Mammary epithelial cell (primary cell): ENCODE results near the gene FBXL7.

Source experiments
- EZH2 ChIP-seq: IDR thresholded peaks from 2 replicates; pipeline ENCODE4 v1.6.1; 2012; ENCODE audit warnings: low read length, inconsistent platforms, borderline replicate concordance
- TF ChIP-seq, protein P1 (sequence below), 2 donors: IDR thresholded peaks in 1 of 2; conservative IDR thresholded peaks in 1 of 2; 2 replicates each; pipeline ENCODE4 v1.5.1; 2011 to 2012; ENCODE audit warnings: inconsistent platforms in 2 of 2, low read length in 2 of 2, mild to moderate bottlenecking in 2 of 2, control low read depth in 1 of 2, low read depth in 1 of 2; ENCODE audit not compliant: insufficient read depth in 1 of 2; ENCODE audit errors: extremely low read depth in 1 of 2

DNA sequence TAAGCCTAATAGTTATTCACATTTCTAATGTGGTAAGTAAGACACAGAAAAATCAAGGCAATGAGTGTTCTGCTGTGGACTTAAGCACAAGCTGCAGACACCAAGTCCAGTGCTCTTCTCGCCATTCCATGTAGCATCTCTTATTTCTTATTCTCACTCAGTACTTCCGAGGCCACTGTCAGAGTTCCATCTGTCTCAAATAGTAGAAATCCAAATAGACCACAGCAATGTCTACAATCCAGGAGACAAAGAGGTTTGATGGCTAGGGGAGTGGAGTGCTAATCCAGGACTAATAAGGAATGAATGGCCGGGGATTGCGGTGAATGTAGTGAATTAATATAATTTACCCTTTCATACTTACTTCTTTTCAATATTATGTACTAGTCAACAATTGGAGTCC is 147.3 kb downstream of the FBXL7 start:
- no peak for TF ChIP-seq EZH2
- TF ChIP-seq, protein P1, sequence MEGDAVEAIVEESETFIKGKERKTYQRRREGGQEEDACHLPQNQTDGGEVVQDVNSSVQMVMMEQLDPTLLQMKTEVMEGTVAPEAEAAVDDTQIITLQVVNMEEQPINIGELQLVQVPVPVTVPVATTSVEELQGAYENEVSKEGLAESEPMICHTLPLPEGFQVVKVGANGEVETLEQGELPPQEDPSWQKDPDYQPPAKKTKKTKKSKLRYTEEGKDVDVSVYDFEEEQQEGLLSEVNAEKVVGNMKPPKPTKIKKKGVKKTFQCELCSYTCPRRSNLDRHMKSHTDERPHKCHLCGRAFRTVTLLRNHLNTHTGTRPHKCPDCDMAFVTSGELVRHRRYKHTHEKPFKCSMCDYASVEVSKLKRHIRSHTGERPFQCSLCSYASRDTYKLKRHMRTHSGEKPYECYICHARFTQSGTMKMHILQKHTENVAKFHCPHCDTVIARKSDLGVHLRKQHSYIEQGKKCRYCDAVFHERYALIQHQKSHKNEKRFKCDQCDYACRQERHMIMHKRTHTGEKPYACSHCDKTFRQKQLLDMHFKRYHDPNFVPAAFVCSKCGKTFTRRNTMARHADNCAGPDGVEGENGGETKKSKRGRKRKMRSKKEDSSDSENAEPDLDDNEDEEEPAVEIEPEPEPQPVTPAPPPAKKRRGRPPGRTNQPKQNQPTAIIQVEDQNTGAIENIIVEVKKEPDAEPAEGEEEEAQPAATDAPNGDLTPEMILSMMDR (conservative IDR thresholded peaks at IDR 0.05 in 1 of 2, IDR thresholded peaks at IDR 0.05 in 1 of 2; ENCODE audit: extremely low read depth in 1 of 2, insufficient read depth in 1 of 2, low read depth in 1 of 2, low read length in 2 of 2) = no peak
